ENCODE results near the gene PPP1CA.
A peak's percentile ranks its signal among the peaks of the same experiment; 100 is the strongest.

The PPP1CA gene

DNA sequence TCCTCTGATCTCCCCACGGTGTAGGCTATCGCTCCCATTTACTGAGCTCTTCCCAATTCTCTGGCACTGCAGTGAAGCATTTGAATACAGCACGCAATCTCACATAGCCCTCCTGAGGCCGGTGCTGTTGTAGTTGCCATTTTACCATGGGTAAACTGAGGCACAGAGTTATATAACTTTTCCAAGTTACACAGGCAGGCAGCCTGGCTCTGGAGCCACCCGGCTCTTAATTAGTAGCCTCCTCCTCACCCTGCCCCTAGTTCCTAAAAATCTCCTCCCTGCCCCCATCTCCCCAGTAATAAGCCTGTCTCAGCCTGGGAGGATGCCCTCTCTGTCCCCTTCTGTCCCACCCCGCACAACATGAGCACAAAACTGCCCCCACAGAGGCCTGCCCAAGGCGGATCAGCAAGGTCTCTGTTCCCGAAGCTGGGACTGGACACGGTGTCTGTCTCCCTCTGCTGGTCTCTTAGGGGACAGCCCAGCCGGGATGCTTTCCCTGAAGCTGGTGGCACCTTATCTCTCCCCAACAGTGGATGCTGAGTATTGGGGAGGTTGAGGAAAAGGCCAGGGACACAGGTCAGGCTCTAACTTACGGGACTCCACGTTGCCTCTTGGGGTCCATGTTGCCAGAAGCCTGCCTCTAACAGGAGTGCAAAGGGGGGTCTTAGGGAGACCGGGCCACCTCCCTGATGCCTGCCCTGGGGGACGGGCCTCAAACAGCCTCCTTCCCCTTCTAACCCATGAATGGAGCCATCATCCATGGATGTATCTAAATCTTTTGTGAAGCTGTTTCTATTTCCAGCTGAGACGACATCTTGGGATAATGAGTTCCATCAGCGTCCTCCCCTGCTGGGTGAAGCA lies 19.2 kb downstream of the PPP1CA start:
- DNase-seq = peak; percentile 83 to 92
- no peak for TF ChIP-seq GATA1 (IDR thresholded peaks at IDR 0.05; ENCODE audit: low read depth, low read length)
- no peak for TF ChIP-seq POLR2A (IDR thresholded peaks at IDR 0.05; ENCODE audit: low read length)

DNA sequence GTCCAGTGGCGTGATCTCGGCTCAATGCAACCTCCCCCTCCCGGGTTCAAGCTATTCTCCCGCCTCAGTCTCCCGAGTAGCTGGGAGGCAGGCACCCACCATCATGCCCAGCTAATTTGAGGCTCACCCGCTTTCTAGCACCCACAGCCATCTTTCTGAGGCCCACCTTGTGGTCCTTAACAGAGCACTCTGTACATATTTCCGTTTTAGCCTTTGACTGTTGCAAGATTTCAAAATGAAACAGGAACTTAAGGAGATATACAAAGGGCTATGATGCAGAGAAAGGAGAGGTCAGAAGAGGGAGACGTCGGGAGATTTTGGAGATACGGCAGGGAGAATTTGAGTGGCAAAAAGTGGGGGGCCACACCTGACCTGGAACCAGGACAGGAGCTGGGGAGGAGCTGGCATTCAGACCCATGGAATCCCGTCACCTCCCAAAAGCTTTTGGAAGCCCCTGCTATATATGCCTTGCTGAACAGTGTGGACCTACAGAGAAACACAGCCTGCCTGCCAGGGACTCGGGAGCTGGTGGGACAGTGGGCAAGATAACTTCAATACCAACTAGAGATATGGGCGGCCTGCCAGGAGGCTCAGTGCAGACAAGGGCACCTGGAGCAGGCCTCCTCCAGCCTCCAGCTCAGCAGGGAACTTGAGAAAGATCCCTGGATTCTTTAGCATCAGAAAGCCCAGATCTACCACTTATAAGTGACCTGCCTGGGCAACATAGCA lies 20.2 kb downstream of the PPP1CA start:
- TF ChIP-seq POLR2A (IDR thresholded peaks at IDR 0.05; ENCODE audit: low read length) (no peak), GATA1 (IDR thresholded peaks at IDR 0.05; ENCODE audit: low read depth, low read length) (no peak)
- DNase-seq = no peak

DNA sequence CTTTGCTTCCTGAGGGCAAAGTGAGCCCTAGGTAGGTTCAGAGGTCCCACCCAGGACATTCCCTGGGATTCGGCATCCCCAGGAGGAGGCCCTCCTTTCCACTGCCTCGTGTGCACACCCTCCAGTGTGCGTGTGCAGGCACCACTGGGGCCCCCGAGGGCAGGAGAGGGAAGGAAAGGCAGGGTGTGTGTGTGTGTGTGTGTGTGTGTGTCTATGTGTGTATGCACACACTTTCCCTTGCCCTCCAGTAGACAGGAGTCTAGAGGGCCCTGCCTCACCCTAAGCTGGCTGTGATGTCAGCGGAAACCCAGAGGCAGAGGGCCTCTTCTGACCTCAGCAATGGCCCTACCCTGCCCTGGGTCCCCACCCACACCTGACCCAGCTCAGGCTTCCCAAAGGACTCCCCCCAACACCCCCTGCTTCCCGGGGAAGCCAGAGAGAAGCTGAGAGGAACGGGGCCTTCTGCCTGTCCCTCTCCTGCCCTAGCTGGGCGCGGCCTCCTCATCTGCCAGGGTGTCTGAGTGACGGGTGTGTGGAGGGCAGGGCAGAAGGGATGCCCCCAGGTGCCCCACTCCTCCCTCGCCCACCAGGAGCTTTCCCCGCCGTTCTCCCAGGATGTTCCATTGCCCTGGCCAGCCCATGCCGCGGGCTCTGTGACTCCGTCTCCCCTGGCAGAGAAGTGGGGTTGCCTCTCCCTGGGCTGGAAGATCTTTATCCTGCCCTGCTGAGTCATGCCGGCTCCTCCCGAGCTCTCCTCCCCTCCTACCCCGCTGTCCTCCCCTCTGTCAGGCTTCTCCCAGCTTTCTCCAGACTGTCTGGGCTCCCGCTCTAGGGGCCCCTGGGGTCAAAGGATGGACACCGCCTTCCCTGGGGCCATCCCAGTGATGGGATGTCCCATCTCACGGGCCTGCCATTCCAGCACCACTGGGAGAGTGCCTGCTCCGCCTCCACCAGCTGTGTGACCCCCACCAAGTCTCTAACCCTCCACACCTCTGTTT lies 22.3 kb downstream of the PPP1CA start:
- peak; percentile 50 to 76 for DNase-seq
- no peak for TF ChIP-seq GATA1 (IDR thresholded peaks at IDR 0.05; ENCODE audit: low read depth, low read length)

DNA sequence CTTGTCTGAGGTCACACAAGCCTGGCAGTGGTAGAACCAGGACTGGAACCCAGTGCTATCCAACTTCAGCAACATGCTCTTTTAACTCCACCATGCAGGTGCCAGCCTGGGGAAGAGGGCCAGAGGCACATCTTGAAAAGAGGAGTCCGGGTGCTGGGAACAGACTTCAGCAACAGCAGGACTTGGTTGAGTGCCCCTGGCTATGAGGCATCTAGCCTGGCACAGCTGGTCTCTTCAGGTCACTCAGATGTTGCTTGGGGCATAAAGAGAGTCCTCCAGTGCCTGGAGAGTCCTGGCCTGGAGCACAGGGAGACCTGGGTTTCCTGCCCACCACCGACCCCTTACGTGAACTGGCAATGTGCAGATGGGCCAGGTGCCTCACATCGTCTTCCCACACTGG lies 23.1 kb downstream of the PPP1CA start:
- TF ChIP-seq GATA1 (IDR thresholded peaks at IDR 0.05; ENCODE audit: low read depth, low read length) = no peak
- TF ChIP-seq POLR2A (IDR thresholded peaks at IDR 0.05; ENCODE audit: low read length) = no peak
- no peak for DNase-seq

DNA sequence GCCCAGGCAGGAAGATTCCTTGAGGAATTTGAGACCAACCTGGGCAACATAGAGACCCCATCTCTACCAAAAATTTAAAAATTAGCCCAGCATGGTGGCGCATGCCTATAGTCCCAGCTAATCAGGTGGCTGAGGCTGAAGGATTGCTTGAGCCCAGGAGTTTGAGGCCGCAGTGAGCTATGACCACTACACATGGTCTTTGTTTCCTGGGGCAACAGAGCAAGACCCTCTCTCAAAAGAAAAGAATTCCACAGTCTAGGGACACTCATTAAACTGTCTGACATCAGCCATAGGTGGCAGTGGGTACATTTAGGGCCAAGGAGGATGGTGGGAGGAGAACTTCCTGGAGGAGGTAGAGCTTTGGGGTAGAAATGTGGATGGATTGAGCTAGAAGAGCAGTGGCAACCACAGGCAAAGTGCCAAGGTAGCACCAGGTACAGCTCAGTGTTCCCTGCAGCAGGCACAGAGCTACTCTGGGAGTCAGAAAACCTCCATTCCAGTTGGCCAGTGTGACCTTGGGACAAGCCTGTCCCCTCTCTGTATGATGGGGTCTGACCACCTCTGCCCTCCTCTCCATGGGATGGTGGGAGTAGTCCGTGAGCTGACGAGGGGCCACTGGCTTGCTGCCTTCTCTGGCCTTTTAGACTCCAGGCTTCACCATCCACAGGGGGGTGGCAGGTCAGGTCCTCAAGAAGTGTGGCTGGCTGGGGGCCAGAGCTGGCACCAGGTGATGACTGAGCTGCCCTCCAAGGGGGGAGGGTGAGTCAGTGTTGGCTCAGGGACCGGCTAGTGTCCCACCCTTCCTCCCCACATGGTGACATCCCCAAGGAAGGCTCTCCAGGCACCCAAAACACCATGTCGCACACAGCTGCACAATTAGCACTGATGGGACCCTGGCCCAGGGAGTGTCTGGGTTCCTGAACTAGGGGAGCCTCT lies 24.5 kb downstream of the PPP1CA start:
- no peak for TF ChIP-seq GATA1 (IDR thresholded peaks at IDR 0.05; ENCODE audit: low read depth, low read length)
- TF ChIP-seq POLR2A (IDR thresholded peaks at IDR 0.05; ENCODE audit: low read length) = no peak
- no peak for DNase-seq

DNA sequence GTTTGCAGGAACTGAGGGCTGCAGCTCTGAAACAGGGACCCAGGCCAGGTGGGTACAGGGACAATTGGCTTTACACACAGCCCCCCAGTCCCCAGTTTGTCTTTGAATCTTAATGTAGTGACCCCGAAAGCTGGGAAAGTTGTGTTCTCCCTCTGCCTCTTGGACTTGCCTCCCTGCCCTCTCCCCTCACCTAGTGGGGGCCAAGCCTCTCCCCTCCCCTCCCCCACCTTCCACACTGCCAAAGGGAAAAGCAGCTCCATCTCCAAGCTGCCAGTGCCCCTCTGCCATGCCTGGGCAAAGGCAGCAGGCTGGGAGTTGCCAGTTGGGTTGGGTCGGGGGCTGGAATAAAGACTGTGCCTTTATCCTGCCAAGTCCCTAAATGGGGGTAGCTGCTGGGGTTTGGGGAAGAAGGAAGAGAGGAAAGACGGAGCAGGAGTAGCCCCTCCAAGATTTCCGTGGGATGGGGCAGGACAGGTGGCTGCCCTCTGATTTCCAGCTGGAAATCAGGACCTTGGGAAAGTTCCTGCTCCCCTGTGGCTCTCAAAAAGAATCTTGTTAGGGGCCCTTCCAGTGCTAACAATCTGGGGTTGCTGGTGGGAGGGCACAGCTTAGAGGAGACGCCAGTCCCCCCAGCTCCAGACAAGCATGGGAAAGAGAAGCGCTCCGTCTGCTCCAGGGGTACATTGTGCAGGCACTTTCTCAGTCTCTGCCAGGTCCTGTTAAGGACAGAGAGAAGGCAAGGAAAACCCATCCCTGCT lies 25.4 kb downstream of the PPP1CA start:
- no peak for DNase-seq
- TF ChIP-seq GATA1 (IDR thresholded peaks at IDR 0.05; ENCODE audit: low read depth, low read length) (no peak), POLR2A (IDR thresholded peaks at IDR 0.05; ENCODE audit: low read length) (no peak)

DNA sequence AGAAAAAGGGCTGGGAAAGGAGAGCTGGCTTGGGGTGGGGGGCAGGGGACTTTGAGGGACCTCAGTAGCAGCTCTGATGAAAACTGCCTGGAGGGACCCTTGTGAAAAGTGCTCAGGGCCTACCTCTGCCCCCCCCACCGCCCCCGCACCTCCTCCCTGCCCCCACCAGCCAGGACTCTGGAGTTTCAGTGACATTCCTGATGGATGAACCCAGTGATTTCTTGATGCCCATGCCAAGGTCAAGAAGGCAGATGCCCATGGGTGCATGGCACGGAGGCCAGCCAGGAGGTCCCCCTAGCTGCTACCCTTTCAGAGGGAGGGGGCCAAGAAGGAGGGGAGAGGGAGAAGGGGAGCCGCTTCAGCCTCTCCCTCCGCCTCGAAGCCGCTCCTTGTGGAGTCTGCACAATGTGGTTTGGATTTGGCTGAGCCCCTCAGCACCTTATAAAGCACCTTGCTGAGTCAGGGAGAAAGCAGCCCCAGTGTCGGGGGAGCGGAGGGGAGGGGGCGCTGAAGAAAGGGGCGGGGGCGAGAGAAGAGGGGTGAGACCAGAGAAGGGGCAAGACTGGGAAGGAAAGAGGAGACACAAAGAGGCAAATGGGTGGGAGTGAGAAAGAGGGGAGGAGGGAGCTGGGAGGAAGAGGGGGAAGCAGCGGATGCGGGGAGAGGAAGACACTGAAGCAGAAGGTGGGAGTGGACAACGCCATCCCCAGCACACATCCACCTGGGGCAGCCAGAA lies 26.2 kb downstream of the PPP1CA start:
- no peak for TF ChIP-seq GATA1 (IDR thresholded peaks at IDR 0.05; ENCODE audit: low read depth, low read length)
- TF ChIP-seq POLR2A (IDR thresholded peaks at IDR 0.05; ENCODE audit: low read length) = no peak
- DNase-seq = no peak

DNA sequence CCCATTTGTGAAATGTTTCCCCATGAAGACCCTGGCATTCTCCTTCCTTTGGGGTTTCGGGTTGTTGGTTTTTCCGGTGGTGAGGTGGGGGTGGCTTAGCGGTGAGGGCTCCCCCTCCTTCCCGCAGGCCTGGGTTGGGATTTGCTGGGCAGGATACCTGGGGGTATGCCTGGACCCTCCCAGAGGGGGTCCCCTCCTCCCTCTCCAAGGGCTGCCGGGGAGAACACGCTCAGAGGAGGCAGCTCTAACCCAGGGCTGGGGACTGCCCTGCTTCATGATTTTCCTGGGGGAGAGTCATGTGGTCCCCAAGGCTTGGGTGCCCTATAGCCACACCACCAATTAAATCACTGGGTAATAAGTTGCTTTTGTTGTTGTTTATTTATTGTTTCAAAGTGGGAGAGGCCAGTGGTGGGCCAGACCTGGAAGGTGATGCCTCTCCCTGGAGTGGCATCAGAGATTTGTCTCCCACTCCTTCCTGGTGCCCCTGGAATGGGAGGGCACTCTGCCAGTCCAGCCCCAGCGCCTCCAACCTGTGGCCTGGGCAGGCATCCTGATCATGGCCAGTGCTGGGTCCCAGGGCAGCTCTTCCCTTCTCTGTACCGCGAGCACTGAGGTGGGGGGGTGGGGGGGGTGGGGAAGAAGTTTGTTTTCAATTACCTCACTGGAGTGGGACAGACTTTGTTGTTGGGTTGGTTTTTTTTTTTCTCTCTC lies 26.9 kb downstream of the PPP1CA start:
- no peak for DNase-seq

DNA sequence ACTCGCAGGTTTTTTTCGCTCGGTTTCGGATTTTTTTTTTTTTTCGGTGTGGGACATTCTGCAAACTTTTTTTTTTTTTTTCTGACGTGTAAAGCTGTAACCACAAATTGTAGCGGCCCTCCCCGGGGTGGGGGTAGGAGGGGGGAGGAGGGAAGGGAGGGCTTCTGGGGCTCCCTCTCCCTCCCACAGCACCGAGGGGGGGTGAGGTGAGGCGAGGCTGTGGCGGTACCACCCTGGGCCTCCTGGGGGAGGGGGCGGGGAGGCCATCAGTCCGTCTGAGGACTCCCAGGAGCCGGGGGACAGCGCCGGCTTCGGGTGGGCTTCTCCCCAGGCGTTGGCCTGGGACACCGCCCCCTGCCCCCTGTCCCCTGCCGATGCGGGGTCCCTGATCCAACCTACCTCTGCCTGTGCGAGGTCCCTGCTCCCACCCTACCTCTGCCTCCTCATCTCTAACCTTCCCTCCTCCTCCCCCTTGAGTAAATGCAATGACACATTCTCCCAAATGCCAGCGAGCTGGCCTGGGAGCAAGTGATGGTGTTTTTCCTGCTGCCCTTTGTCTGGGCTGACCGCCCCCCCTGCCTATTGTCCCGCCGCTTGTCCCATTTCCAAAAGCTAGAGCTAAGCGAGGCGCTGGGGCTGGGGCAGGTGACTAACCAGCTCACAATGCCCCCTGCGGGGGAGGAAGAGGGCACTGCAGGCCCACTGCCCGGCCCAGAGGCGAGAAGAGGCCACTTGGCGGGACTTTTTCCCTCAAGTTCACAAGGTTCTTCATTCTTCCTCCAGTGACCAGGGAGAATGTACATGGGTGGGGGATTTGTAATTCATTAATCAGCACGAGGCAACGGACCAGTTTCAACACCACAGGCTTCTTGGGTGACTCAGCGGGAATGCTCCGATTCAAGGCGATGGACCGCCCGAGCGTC lies 27.7 kb downstream of the PPP1CA start:
- peak; percentile 79 to 86 for DNase-seq
- TF ChIP-seq GATA1 (IDR thresholded peaks at IDR 0.05; ENCODE audit: low read depth, low read length) = no peak
- no peak for TF ChIP-seq POLR2A (IDR thresholded peaks at IDR 0.05; ENCODE audit: low read length)

More for the DNA sequence above, 26.9 kb downstream of the PPP1CA start:
- TF ChIP-seq GATA1 (IDR thresholded peaks at IDR 0.05; ENCODE audit: low read depth, low read length) (no peak), POLR2A (IDR thresholded peaks at IDR 0.05; ENCODE audit: low read length) (no peak)

Measured in erythroblast (primary cell).